HFFc6 (cell line): ENCODE measurements around the gene ASB1. TPM values are rescaled to one million over a fixed set of nuclear protein-coding genes. Genes with fewer than 3 reads are reported as not detected.

Experiments
- DNase-seq: peaks from one replicate; pipeline ENCODE4 v3.0.0-alpha.2; 2018
- H3K27ac Mint-ChIP-seq: 2 replicates; pipeline ENCODE4 v1.8.0; 2020; ENCODE audit warnings: mild to moderate bottlenecking, mixed read lengths
- H3K27me3 Mint-ChIP-seq: 2 replicates; pipeline ENCODE4 v1.8.0; 2021; ENCODE audit warnings: mild to moderate bottlenecking, moderate library complexity, mixed read lengths; ENCODE audit not compliant: insufficient read depth
- H3K36me3 Mint-ChIP-seq: 2 replicates; pipeline ENCODE4 v1.8.0; 2021; ENCODE audit warnings: low read depth, mixed read lengths
- H3K4me1 Mint-ChIP-seq: 2 replicates; pipeline ENCODE4 v1.8.0; 2020; ENCODE audit warnings: low read depth, mixed read lengths
- H3K4me3 Mint-ChIP-seq: 2 replicates; pipeline ENCODE4 v1.8.0; 2020; ENCODE audit warnings: mild to moderate bottlenecking, moderate library complexity, mixed read lengths
- H3K9me3 Mint-ChIP-seq: 2 replicates; pipeline ENCODE4 v1.8.0; 2020; ENCODE audit warnings: mild to moderate bottlenecking, mixed read lengths
- CTCF ChIP-seq: fragments of 200-600 bp; sonication (generic); IDR thresholded peaks from 2 replicates; pipeline ENCODE4 v1.5.0; 2021; ENCODE audit warnings: antibody characterized with exemption, mild to moderate bottlenecking
- total RNA-seq, 6 experiments: library from RNA; stranded (reverse); fragmentation: NEBNext Ultra II Directional; extraction: Animal tissue kit (Norgen Biotek cat#: 25700); gene quantifications; 2 replicates in 1 of 6; 3 replicates in 5 of 6; pipeline ENCODE4 v1.2.3, GENCODE V29; 2021

The ASB1 gene
- total RNA-seq, 6 experiments from 2014 or later: 56.0 to 77.5 (median 74.4) TPM

DNA sequence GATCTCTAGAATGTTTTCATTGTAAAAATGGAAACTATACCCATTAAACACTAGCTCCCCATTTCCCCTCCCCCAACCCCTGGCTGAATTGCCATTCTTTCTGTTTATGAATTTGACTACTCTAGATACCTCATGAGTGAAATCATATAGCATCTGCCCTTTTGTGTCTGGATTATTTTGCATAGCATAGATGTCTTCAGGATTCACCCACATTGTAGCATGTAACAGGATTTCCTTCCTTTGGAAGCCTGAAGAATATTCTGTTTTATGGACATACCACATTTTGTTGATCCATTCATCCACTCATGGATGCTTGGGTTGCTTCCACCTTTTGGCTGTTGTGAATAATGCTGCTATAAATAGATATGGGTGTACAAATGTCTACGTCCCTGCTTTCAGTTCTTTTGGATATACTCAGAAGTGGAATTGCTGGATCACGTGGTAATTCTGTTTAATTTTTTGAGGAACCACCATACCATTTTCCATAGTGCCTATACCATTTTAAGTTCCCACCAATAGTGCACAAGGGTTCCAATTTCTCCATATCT lies 7.7 kb upstream of the ASB1 start:
- H3K9me3 Mint-ChIP-seq: peaks cover 13% of the 10 kb centered on the region
- DNase-seq: no peak
- H3K4me1 Mint-ChIP-seq: peaks cover 38% of the 10 kb centered on the region
- no peaks in the 10 kb centered on the region; the same call in 1 of the 2 replicates for H3K27me3 Mint-ChIP-seq
- peaks cover 17% of the 10 kb centered on the region for H3K36me3 Mint-ChIP-seq
- no peak overlapping the region for H3K27ac Mint-ChIP-seq
- H3K4me3 Mint-ChIP-seq: no peak overlapping the region
- TF ChIP-seq CTCF: no peak

- DNase-seq: no peak
- H3K36me3 Mint-ChIP-seq: peaks cover 15% of the 10 kb centered on the region
These were observed 6.3 kb upstream of the ASB1 start for GRCh38 chr2:238420442-238420841.

DNA sequence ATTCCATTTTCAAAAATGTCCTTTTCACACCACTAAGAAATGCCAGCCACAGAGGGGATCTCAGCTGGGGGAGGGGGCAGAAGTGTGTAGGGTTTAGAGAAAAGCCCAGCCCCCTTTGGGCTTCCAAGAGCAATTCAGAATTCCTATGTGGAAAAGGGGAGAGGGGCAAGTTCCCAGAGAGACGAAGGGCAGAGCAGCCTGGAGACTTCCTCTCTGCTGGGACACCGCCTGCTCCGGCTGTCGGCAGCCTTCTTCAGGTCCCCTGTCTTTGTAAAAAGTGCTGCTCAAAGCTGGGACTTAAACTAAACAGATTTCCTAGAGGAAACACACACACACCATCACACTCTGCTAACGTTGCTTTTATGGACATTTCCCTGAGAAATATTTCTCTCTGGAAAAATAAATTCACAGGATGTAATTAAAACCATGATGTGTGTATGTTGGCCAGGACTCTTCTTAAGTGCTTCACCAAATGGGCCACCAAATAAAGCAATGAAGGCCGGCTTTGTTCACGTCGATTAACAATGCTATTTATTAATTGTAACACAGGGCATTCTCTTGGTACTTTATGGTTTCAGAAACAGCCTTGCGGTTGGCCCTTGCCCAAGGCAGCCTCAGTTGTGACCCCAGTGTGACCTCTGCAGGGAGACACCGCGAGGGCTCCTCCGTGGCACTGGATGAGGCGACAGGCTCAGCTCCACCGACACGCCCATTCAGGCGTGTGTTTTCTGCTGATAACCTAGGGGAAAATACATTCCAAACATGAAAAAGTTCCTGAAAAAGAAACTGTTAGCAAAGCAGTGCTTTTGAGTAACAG lies 5.6 kb upstream of the ASB1 start:
- peaks cover 5% of the 10 kb centered on the region for H3K9me3 Mint-ChIP-seq
- no peak for TF ChIP-seq CTCF
- H3K27me3 Mint-ChIP-seq: peaks cover 3% of the 10 kb centered on the region
- no peak overlapping the region for H3K4me3 Mint-ChIP-seq
- H3K36me3 Mint-ChIP-seq: peaks cover 8% of the 10 kb centered on the region
- peaks cover 57% of the 10 kb centered on the region for H3K4me1 Mint-ChIP-seq
- no peak overlapping the region; the same call in 1 of the 2 replicates for H3K27ac Mint-ChIP-seq
- DNase-seq: no peak

More at GRCh38 chr2:238420442-238420841, 6.3 kb upstream of the ASB1 start:
- H3K4me3 Mint-ChIP-seq: no peak overlapping the region
- H3K27me3 Mint-ChIP-seq: peaks cover 2% of the 10 kb centered on the region
- TF ChIP-seq CTCF: no peak
- no peak overlapping the region; the same call in 1 of the 2 replicates for H3K27ac Mint-ChIP-seq
- H3K9me3 Mint-ChIP-seq: peaks cover 11% of the 10 kb centered on the region
- H3K4me1 Mint-ChIP-seq: peaks cover 52% of the 10 kb centered on the region

DNA sequence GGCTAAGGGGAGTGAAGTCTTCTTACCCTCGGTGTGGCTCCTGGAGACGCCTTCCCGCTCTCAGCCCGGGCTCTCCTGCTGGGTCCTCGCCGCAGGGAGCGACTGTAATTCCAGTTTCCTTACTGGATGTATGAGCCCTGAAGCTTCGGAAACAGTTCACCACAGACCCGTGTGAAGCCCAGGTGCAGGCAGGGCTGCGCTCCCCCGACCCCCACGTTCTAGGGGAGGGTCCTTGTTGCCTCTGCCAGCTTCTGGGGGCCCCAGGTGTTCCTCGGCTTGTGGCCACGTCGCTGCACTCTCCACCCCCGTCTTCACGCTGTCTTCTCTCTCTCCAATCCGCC lies 5.1 kb upstream of the ASB1 start:
- peaks cover 60% of the 10 kb centered on the region for H3K4me1 Mint-ChIP-seq
- H3K27ac Mint-ChIP-seq: no peak overlapping the region
- TF ChIP-seq CTCF: no peak
- no peak overlapping the region for H3K4me3 Mint-ChIP-seq
- no peaks in the 10 kb centered on the region for H3K9me3 Mint-ChIP-seq
- H3K36me3 Mint-ChIP-seq: 0 out of 2 replicates have a peak, but pooled peaks cover 2% of the 10 kb centered on the region
- peaks cover 5% of the 10 kb centered on the region for H3K27me3 Mint-ChIP-seq
- no peak for DNase-seq

GRCh38 chr2:238422285-238422684 lies 4.4 kb upstream of the ASB1 start:
- no peak for DNase-seq
- H3K27me3 Mint-ChIP-seq: peaks cover 5% of the 10 kb centered on the region
- no peak overlapping the region for H3K4me3 Mint-ChIP-seq
- TF ChIP-seq CTCF: no peak
- no peak overlapping the region for H3K27ac Mint-ChIP-seq
- H3K4me1 Mint-ChIP-seq: peaks cover 60% of the 10 kb centered on the region
- H3K36me3 Mint-ChIP-seq: peaks cover 1% of the 10 kb centered on the region
- no peaks in the 10 kb centered on the region for H3K9me3 Mint-ChIP-seq
